ENCODE results near the gene LIF. TPM values are rescaled to one million over a fixed set of nuclear protein-coding genes. Genes with fewer than 3 reads are reported as not detected.

LIF gene
- total RNA-seq, 5 donors from 2014 or later (not counting 1 experiment from before 2014, with no cell fraction given): 0.26 to 3.3 (median 1.4) TPM

- DNase-seq (no peak), ATAC-seq (replicated peaks in 1 of 4) (no peak)
- Mint-ChIP-seq H3K27me3 (no peaks in the 10 kb centered on the region), H3K9me3 (no peaks in the 10 kb centered on the region), H3K4me1 (peaks cover 33 to 44% (median 34%) of the 10 kb centered on the region in 3 donors), H3K27ac (no peak overlapping the region), H3K36me3 (peaks cover 9% of the 10 kb centered on the region), H3K4me3 (no peak overlapping the region)
- H3K4me3 ChIP-seq (ENCODE audit: control insufficient read depth in 1 of 2, extremely low read depth in 1 of 2, low read length in 1 of 2): no peak overlapping the region
- 93% methylated on average over 15 of the region's 27 CpGs for WGBS (ENCODE audit: insufficient coverage)
- H3K27ac ChIP-seq (ENCODE audit: low read length): no peak overlapping the region
- CTCF ChIA-PET: interaction anchor here in 1 of 2 donors (0.7 to 1.6 kb wide), 3 partner anchors 18 to 178 kb away, joined by 3 to 5 read pairs (median 3); no protein-coding TSS in a partner anchor
- no peaks in the 10 kb centered on the region for H3K9me3 ChIP-seq
- peaks cover 3 to 4% of the 10 kb centered on the region in 2 donors for H3K36me3 ChIP-seq (ENCODE audit: control insufficient read depth in 2 of 2, extremely low read depth in 1 of 2, insufficient read depth in 1 of 2, low read length in 1 of 2)
- POLR2A ChIA-PET: no interaction called here
- H3K4me1 ChIP-seq (ENCODE audit: control insufficient read depth in 1 of 2, extremely low read depth in 1 of 2, insufficient read depth in 2 of 2, low read length in 2 of 2): peaks cover 14 to 53% of the 10 kb centered on the region in 2 experiments
- H3K27me3 ChIP-seq (replicated peaks in 1 of 2; ENCODE audit: control insufficient read depth in 2 of 2, extremely low read depth in 1 of 2, insufficient read depth in 2 of 2, low read length in 1 of 2): peaks cover 0 to 5% of the 10 kb centered on the region in 2 experiments
Measured at GRCh38 chr22:30285176-30285845, 38.8 kb upstream of the LIF start.

GRCh38 chr22:30284666-30285065 is 38.1 kb upstream of the LIF start:
- DNase-seq: no peak
- no peaks in the 10 kb centered on the region for H3K9me3 Mint-ChIP-seq
- ATAC-seq (replicated peaks in 1 of 4): no peak
- H3K4me3 Mint-ChIP-seq: no peak overlapping the region
- Histone ChIP-seq H3K9me3 (no peaks in the 10 kb centered on the region), H3K4me3 (ENCODE audit: control insufficient read depth in 1 of 2, extremely low read depth in 1 of 2, low read length in 1 of 2) (no peak overlapping the region), H3K27ac (ENCODE audit: low read length) (no peak overlapping the region), H3K36me3 (ENCODE audit: control insufficient read depth in 2 of 2, extremely low read depth in 1 of 2, insufficient read depth in 1 of 2, low read length in 1 of 2) (peaks cover 3 to 4% of the 10 kb centered on the region in 2 donors), H3K27me3 (replicated peaks in 1 of 2; ENCODE audit: control insufficient read depth in 2 of 2, extremely low read depth in 1 of 2, insufficient read depth in 2 of 2, low read length in 1 of 2) (peaks cover 0 to 5% of the 10 kb centered on the region in 2 experiments), H3K4me1 (ENCODE audit: control insufficient read depth in 1 of 2, extremely low read depth in 1 of 2, insufficient read depth in 2 of 2, low read length in 2 of 2) (peaks cover 10 to 48% of the 10 kb centered on the region in 2 experiments)
- ChIA-PET POLR2A (no interaction called here), CTCF (interaction anchor here (0.7 to 1.6 kb wide), 5 partner anchors 17 to 177 kb away, joined by 3 to 5 read pairs (median 3); no protein-coding TSS in a partner anchor)
- 100% methylated on average over 3 of the region's 4 CpGs for WGBS (ENCODE audit: insufficient coverage)
- H3K4me1 Mint-ChIP-seq: peaks cover 29 to 41% (median 30%) of the 10 kb centered on the region in 3 donors
- no peaks in the 10 kb centered on the region for H3K27me3 Mint-ChIP-seq
- H3K27ac Mint-ChIP-seq: no peak overlapping the region
- H3K36me3 Mint-ChIP-seq: peaks cover 9% of the 10 kb centered on the region

- H3K9me3 ChIP-seq: no peaks in the 10 kb centered on the region
- H3K4me3 ChIP-seq (ENCODE audit: control insufficient read depth in 1 of 2, extremely low read depth in 1 of 2, low read length in 1 of 2): no peak overlapping the region
- WGBS (ENCODE audit: insufficient coverage): 89% methylated on average over 9 of the region's 9 CpGs
- no peak for ATAC-seq (replicated peaks in 1 of 4)
- CTCF ChIA-PET: interaction anchor here (0.6 to 1.6 kb wide), 7 partner anchors 13 to 293 kb away, joined by 3 to 5 read pairs (median 4); no protein-coding TSS in a partner anchor
- Mint-ChIP-seq H3K27ac (no peak overlapping the region), H3K4me3 (no peak overlapping the region), H3K9me3 (no peaks in the 10 kb centered on the region), H3K4me1 (peaks cover 34 to 44% (median 35%) of the 10 kb centered on the region in 3 donors), H3K27me3 (no peaks in the 10 kb centered on the region), H3K36me3 (peaks cover 9% of the 10 kb centered on the region)
- peaks cover 3 to 4% of the 10 kb centered on the region in 2 donors for H3K36me3 ChIP-seq (ENCODE audit: control insufficient read depth in 2 of 2, extremely low read depth in 1 of 2, insufficient read depth in 1 of 2, low read length in 1 of 2)
- no peak for DNase-seq
- POLR2A ChIA-PET: no interaction called here
- peaks cover 10 to 52% of the 10 kb centered on the region in 2 experiments for H3K4me1 ChIP-seq (ENCODE audit: control insufficient read depth in 1 of 2, extremely low read depth in 1 of 2, insufficient read depth in 2 of 2, low read length in 2 of 2)
- H3K27me3 ChIP-seq (replicated peaks in 1 of 2; ENCODE audit: control insufficient read depth in 2 of 2, extremely low read depth in 1 of 2, insufficient read depth in 2 of 2, low read length in 1 of 2): peaks cover 0 to 5% of the 10 kb centered on the region in 2 experiments
- no peak overlapping the region for H3K27ac ChIP-seq (ENCODE audit: low read length)
Measured at GRCh38 chr22:30284172-30284571, 37.6 kb upstream of the LIF start.

GRCh38 chr22:30283342-30283741 is 36.8 kb upstream of the LIF start:
- Histone ChIP-seq H3K36me3 (ENCODE audit: control insufficient read depth in 2 of 2, extremely low read depth in 1 of 2, insufficient read depth in 1 of 2, low read length in 1 of 2) (peaks cover 3 to 4% of the 10 kb centered on the region in 2 donors), H3K27me3 (replicated peaks in 1 of 2; ENCODE audit: control insufficient read depth in 2 of 2, extremely low read depth in 1 of 2, insufficient read depth in 2 of 2, low read length in 1 of 2) (peaks cover 0 to 5% of the 10 kb centered on the region in 2 experiments), H3K4me1 (ENCODE audit: control insufficient read depth in 1 of 2, extremely low read depth in 1 of 2, insufficient read depth in 2 of 2, low read length in 2 of 2) (peaks cover 5 to 44% of the 10 kb centered on the region in 2 experiments), H3K27ac (ENCODE audit: low read length) (no peak overlapping the region), H3K9me3 (no peaks in the 10 kb centered on the region), H3K4me3 (ENCODE audit: control insufficient read depth in 1 of 2, extremely low read depth in 1 of 2, low read length in 1 of 2) (no peak overlapping the region)
- H3K27ac Mint-ChIP-seq: no peak overlapping the region
- POLR2A ChIA-PET: interaction anchor here in 1 of 2 donors (1.1 kb wide), 1 partner anchor 994 kb away, joined by 4 read pairs; no protein-coding TSS in a partner anchor
- H3K4me3 Mint-ChIP-seq: no peak overlapping the region
- WGBS (ENCODE audit: insufficient coverage): 83% methylated on average over 4 of the region's 4 CpGs
- H3K4me1 Mint-ChIP-seq: peaks cover 35 to 43% (median 36%) of the 10 kb centered on the region in 3 donors
- peaks cover 9% of the 10 kb centered on the region for H3K36me3 Mint-ChIP-seq
- no peaks in the 10 kb centered on the region for H3K9me3 Mint-ChIP-seq
- no peak for ATAC-seq (replicated peaks in 1 of 4)
- DNase-seq: no peak
- CTCF ChIA-PET: interaction anchor here (0.6 to 0.7 kb wide), 3 partner anchors 108 to 203 kb away, joined by 3 read pairs; no protein-coding TSS in a partner anchor
- H3K27me3 Mint-ChIP-seq: no peaks in the 10 kb centered on the region

- Mint-ChIP-seq H3K4me3 (no peak overlapping the region), H3K36me3 (peaks cover 9% of the 10 kb centered on the region), H3K4me1 (peaks cover 30 to 41% (median 36%) of the 10 kb centered on the region in 3 donors), H3K27me3 (no peaks in the 10 kb centered on the region), H3K9me3 (no peaks in the 10 kb centered on the region), H3K27ac (no peak overlapping the region)
- Histone ChIP-seq H3K4me1 (ENCODE audit: control insufficient read depth in 1 of 2, extremely low read depth in 1 of 2, insufficient read depth in 2 of 2, low read length in 2 of 2) (peaks cover 2 to 37% of the 10 kb centered on the region in 2 experiments), H3K4me3 (ENCODE audit: control insufficient read depth in 1 of 2, extremely low read depth in 1 of 2, low read length in 1 of 2) (no peak overlapping the region), H3K9me3 (no peaks in the 10 kb centered on the region), H3K27ac (ENCODE audit: low read length) (no peak overlapping the region), H3K27me3 (replicated peaks in 1 of 2; ENCODE audit: control insufficient read depth in 2 of 2, extremely low read depth in 1 of 2, insufficient read depth in 2 of 2, low read length in 1 of 2) (peaks cover 0 to 9% of the 10 kb centered on the region in 2 experiments), H3K36me3 (ENCODE audit: control insufficient read depth in 2 of 2, extremely low read depth in 1 of 2, insufficient read depth in 1 of 2, low read length in 1 of 2) (peaks cover 3 to 4% of the 10 kb centered on the region in 2 donors)
- ChIA-PET POLR2A (interaction anchor here in 1 of 2 donors (1.1 kb wide), 1 partner anchor 993 kb away, joined by 4 read pairs; no protein-coding TSS in a partner anchor), CTCF (interaction anchor here in 1 of 2 donors (0.5 to 0.7 kb wide), 2 partner anchors 175 to 183 kb away, joined by 3 read pairs; no protein-coding TSS in a partner anchor)
- ATAC-seq (replicated peaks in 1 of 4) (no peak), DNase-seq (no peak)
- WGBS (ENCODE audit: insufficient coverage): 31% methylated on average over 3 of the region's 7 CpGs
Measured at GRCh38 chr22:30282616-30283046, 36.1 kb upstream of the LIF start.

- H3K27me3 Mint-ChIP-seq: no peaks in the 10 kb centered on the region
- DNase-seq (no peak), ATAC-seq (replicated peaks in 1 of 4) (no peak)
- Histone ChIP-seq H3K4me3 (ENCODE audit: control insufficient read depth in 1 of 2, extremely low read depth in 1 of 2, low read length in 1 of 2) (no peak overlapping the region), H3K27ac (ENCODE audit: low read length) (no peak overlapping the region), H3K4me1 (ENCODE audit: control insufficient read depth in 1 of 2, extremely low read depth in 1 of 2, insufficient read depth in 2 of 2, low read length in 2 of 2) (peaks cover 2 to 34% of the 10 kb centered on the region in 2 experiments), H3K36me3 (ENCODE audit: control insufficient read depth in 2 of 2, extremely low read depth in 1 of 2, insufficient read depth in 1 of 2, low read length in 1 of 2) (peaks cover 3 to 4% of the 10 kb centered on the region in 2 donors), H3K9me3 (no peaks in the 10 kb centered on the region), H3K27me3 (replicated peaks in 1 of 2; ENCODE audit: control insufficient read depth in 2 of 2, extremely low read depth in 1 of 2, insufficient read depth in 2 of 2, low read length in 1 of 2) (peaks cover 0 to 22% of the 10 kb centered on the region in 2 experiments)
- H3K4me3 Mint-ChIP-seq: no peak overlapping the region
- peaks cover 35 to 48% (median 45%) of the 10 kb centered on the region in 3 donors for H3K4me1 Mint-ChIP-seq
- no peaks in the 10 kb centered on the region for H3K9me3 Mint-ChIP-seq
- H3K27ac Mint-ChIP-seq: no peak overlapping the region
- H3K36me3 Mint-ChIP-seq: peaks cover 9% of the 10 kb centered on the region
- WGBS (ENCODE audit: insufficient coverage): 93% methylated on average over 2 of the region's 8 CpGs
- ChIA-PET POLR2A (no interaction called here), CTCF (interaction anchor here in 1 of 2 donors (0.8 to 1.5 kb wide), 2 partner anchors 16 to 166 kb away, joined by 4 read pairs; no protein-coding TSS in a partner anchor)
Measured at GRCh38 chr22:30280505-30280904, 33.9 kb upstream of the LIF start.

Measured in T-cell (primary cell).